Lower leg skin (tissue), 3 donors: ENCODE results near the gene EYS.

Experiments
- CTCF ChIP-seq, 3 donors: fragments of 450-650 bp; IDR thresholded peaks; one replicate each; pipeline ENCODE4 v1.5.1; 2016; ENCODE audit warnings: antibody characterized with exemption in 3 of 3, mild to moderate bottlenecking in 3 of 3, moderate library complexity in 2 of 3
- POLR2A ChIP-seq, 2 donors: fragments of 450-650 bp; IDR thresholded peaks; one replicate each; pipeline ENCODE4 v1.6.1; 2016 to 2017; ENCODE audit warnings: antibody characterized with exemption in 2 of 2, mild to moderate bottlenecking in 1 of 2, moderate library complexity in 1 of 2

- TF ChIP-seq CTCF (IDR thresholded peaks at IDR 0.05), result no peak
- TF ChIP-seq POLR2A (IDR thresholded peaks at IDR 0.05), result no peak
Observed at GRCh38 chr6:63814459-63814858, 1892.6 kb downstream of the EYS start.
